Stimulated activated naive B cell treated with anti-CD40 and anti-IgM and Interleukin-4, amounts not matched to agents 10 μg/mL and 1 μg/mL and 100 μg/mL, for 72 hours (primary cell): ENCODE measurements around the gene NUP188.
A peak's percentile ranks its signal among the peaks of the same experiment; 100 is the strongest.
"Not testable (repeated sequence)": the region's sequence is repeated elsewhere in the genome, so short reads cannot be mapped to it uniquely, and the experiment has no call there.

Experiments used
- ATAC-seq, 2 donors: fragments of 150-1000 bp; cut with Tn5 transposase; replicated peaks; 2 replicates each; pipeline ENCODE4 v1.10.0; 2021; ENCODE audit warnings: moderate library complexity in 1 of 2
- DNase-seq: peaks from one replicate; pipeline ENCODE4 v3.0.0; 2021
- H3K27ac Mint-ChIP-seq: one replicate; pipeline ENCODE4 v1.8.0; 2022; ENCODE audit warnings: mild to moderate bottlenecking, mixed read lengths
- H3K27me3 Mint-ChIP-seq, 2 donors: one replicate each; pipeline ENCODE4 v1.8.0; 2022; ENCODE audit warnings: mixed read lengths in 2 of 2
- H3K36me3 Mint-ChIP-seq, 2 donors: one replicate each; pipeline ENCODE4 v1.8.0; 2022; ENCODE audit warnings: mixed read lengths in 2 of 2, mild to moderate bottlenecking in 1 of 2
- H3K4me1 Mint-ChIP-seq, 2 donors: one replicate each; pipeline ENCODE4 v1.8.0; 2022; ENCODE audit warnings: mixed read lengths in 2 of 2, mild to moderate bottlenecking in 1 of 2
- H3K4me3 Mint-ChIP-seq, 2 donors: one replicate each; pipeline ENCODE4 v1.8.0; 2022; ENCODE audit warnings: mild to moderate bottlenecking in 2 of 2, mixed read lengths in 2 of 2, moderate library complexity in 1 of 2
- H3K9me3 Mint-ChIP-seq, 2 donors: one replicate each; pipeline ENCODE4 v1.8.0; 2022; ENCODE audit warnings: mixed read lengths in 2 of 2, mild to moderate bottlenecking in 1 of 2

Gene NUP188

DNA sequence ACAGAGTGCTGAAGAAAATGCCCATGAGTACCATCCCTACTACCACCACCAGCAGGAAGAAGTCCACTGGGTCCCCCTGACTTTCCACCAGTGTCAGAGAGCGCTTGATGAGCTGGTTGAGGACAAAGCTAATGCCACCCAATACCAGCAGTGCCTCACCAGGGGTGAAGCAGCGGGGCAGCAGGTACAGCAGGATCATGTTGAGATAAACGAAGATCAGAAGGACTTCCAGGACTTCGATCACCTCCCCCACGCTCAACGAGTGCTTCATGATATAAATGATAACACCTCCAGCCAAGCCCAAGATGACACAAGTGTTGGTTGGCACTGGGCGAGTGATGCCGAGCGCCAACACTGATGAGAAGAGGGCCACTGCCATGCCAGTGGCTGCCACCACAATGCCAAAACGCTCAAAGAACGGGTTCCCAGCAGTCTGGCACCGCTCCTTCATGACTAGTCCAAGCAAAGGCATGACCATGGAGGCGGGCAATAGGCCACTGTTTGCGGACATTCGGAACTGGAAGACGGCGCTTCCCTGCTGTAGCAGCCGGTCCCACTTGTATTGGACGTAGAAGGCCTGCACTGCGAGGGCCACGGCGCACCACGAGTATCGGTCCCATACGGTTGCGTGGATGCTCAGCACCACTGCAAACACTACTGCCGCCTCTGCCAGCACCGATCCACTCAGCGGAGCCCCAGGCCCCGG, 775 bp upstream of the NUP188 start:
- H3K36me3 Mint-ChIP-seq: peaks cover 18 to 36% of the 10 kb centered on the region in 2 donors

DNA sequence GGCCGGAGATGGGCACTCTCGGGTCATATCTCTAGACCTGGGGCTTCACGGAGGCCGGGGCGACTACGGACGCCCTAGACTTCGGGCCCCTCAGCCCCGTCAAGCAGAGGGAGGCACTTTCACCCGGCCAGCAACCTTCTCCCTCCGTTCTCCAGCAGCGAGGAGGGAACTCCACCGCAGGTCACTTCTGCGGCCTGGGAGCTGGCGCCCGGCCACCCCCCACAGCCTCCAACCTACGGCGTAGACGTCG, 297 bp upstream of the NUP188 start:
- H3K27me3 Mint-ChIP-seq: no peaks in the 10 kb centered on the region
- H3K27ac Mint-ChIP-seq: peak overlapping the region; percentile 98
- H3K4me1 Mint-ChIP-seq: peaks cover 22 to 42% of the 10 kb centered on the region in 2 donors
- DNase-seq (no peak), ATAC-seq (no peak)
- peak overlapping the region; percentile 99 to 100 for H3K4me3 Mint-ChIP-seq
- H3K36me3 Mint-ChIP-seq: peaks cover 18 to 36% of the 10 kb centered on the region in 2 donors
- no peaks in the 10 kb centered on the region for H3K9me3 Mint-ChIP-seq

More for the DNA sequence above, 775 bp upstream of the NUP188 start:
- peaks cover 22 to 42% of the 10 kb centered on the region in 2 donors for H3K4me1 Mint-ChIP-seq
- H3K27ac Mint-ChIP-seq: peak overlapping the region; percentile 98
- DNase-seq: no peak
- no peaks in the 10 kb centered on the region for H3K9me3 Mint-ChIP-seq
- H3K4me3 Mint-ChIP-seq: peak overlapping the region; percentile 99 to 100
- no peaks in the 10 kb centered on the region for H3K27me3 Mint-ChIP-seq
- peak; percentile 24 to 30 for ATAC-seq

DNA sequence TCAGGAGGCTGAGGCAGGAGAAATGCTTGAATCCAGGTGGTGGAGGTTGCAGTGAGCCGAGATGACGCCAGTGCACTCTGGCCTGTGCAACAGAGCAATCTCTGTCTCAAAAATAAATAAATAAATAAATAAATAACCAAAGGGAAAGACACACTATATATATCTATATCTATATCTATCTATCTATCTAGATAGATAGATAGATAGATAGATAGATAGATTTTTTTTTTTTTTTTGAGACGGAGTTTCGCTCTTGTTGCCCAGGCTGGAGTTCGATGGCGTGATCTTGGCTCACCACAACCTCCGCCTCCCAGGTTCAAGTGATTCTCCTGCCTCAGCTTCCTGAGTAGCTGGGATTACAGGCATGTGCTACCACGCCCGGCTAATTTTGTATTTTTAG, 13.9 kb downstream of the NUP188 start:
- not testable (repeated sequence) for H3K9me3 Mint-ChIP-seq, H3K27me3 Mint-ChIP-seq, H3K4me1 Mint-ChIP-seq, H3K4me3 Mint-ChIP-seq, H3K27ac Mint-ChIP-seq, ATAC-seq, DNase-seq
- peaks cover 20 to 34% of the 10 kb centered on the region in 2 donors for H3K36me3 Mint-ChIP-seq

DNA sequence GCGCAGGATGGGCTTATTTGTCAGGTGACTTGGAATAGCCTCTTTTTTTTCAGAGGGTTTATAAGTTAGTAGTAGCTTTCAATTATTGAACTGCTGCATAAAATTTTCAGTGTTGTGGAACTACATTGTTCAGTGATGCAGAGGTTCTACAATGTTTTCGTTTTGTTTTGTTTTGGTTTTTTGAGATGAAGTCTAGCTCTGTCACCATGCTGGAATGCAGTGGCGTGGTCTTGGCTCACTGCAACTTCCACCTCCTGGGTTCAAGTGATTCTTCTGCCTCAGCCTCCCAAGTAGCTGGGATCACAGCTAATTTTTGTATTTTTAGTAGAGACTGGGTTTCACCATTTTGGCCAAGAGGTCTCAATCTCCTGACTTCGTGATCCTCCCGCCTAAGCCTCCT, 22.0 kb downstream of the NUP188 start:
- Mint-ChIP-seq H3K36me3 (peaks cover 46 to 50% of the 10 kb centered on the region in 2 donors), H3K27ac (no peak overlapping the region)
- no peak for DNase-seq

DNA sequence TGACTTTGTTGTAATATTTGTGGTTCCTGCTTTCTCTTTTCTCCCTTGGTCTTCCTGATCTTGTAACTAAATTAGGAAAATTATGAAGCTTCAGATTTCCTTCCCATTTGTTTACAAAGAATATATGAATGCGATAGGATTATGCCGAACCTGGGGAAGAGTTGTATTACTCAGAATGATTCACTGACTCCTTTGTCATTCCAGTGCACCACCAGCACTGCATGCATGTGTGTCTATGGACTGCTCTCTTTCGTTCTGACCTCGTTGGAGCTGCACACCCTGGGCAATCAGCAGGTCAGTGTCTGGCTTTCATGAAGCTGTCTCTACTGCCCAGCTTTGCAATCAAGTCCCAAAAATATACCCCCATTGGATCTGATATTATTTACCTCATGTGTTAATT, 25.5 kb downstream of the NUP188 start:
- Mint-ChIP-seq H3K36me3 (peaks cover 38 to 59% of the 10 kb centered on the region in 2 donors), H3K9me3 (no peaks in the 10 kb centered on the region), H3K27ac (no peak overlapping the region), H3K4me1 (peaks cover 0 to 2% of the 10 kb centered on the region in 2 donors), H3K4me3 (no peak overlapping the region), H3K27me3 (no peaks in the 10 kb centered on the region)
- DNase-seq (no peak), ATAC-seq (no peak)

More for the DNA sequence above, 22.0 kb downstream of the NUP188 start:
- no peak overlapping the region for H3K4me3 Mint-ChIP-seq
- H3K27me3 Mint-ChIP-seq: no peaks in the 10 kb centered on the region
- no peaks in the 10 kb centered on the region for H3K9me3 Mint-ChIP-seq
- peaks cover 0 to 4% of the 10 kb centered on the region in 2 donors for H3K4me1 Mint-ChIP-seq
- no peak for ATAC-seq

DNA sequence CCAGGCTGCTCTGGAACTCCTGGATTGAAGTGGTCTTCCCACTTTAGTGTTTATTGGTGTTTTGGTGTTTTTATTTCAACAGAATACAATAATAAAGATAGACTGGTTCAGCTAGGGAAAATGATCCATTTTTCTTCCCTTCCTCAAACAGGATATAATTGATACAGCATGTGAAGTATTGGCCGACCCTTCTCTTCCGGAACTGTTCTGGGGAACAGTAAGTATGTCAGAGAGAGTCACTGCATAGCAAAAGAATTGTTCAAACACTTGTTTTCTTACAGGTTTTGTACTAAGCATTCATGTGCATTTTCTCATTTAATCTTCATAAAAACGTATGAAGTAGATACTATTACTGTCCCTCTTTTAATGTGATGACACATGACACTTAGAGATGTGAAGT, 31.6 kb downstream of the NUP188 start:
- no peak for ATAC-seq
- Mint-ChIP-seq H3K27ac (no peak overlapping the region), H3K36me3 (peaks cover 21 to 62% of the 10 kb centered on the region in 2 donors), H3K9me3 (no peaks in the 10 kb centered on the region), H3K4me1 (no peaks in the 10 kb centered on the region), H3K4me3 (no peak overlapping the region), H3K27me3 (no peaks in the 10 kb centered on the region)
- DNase-seq: no peak

DNA sequence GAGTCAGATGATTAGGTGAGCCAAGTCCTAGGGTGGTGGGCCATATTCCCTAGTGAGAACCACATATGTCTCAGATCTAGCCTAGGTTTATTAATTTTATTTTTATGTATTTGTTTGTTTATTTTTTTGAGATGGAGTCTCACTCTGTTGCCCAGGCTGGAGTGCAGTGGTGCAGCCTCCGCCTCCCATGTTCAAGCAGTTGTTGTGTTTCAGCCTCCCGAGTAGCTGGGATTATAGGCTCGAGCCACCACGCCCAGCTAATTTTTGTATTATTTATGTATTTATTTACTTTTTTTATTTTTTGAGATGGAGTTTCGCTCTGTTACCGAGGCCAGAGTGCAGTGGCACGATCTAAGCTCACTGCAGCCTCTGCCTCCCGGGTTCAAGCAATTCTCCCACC, 36.0 kb downstream of the NUP188 start:
- Mint-ChIP-seq H3K9me3 (no peaks in the 10 kb centered on the region), H3K36me3 (peaks cover 33 to 72% of the 10 kb centered on the region in 2 donors), H3K27me3 (no peaks in the 10 kb centered on the region), H3K4me3 (no peak overlapping the region), H3K27ac (no peak overlapping the region), H3K4me1 (no peaks in the 10 kb centered on the region)
- ATAC-seq (no peak), DNase-seq (no peak)

DNA sequence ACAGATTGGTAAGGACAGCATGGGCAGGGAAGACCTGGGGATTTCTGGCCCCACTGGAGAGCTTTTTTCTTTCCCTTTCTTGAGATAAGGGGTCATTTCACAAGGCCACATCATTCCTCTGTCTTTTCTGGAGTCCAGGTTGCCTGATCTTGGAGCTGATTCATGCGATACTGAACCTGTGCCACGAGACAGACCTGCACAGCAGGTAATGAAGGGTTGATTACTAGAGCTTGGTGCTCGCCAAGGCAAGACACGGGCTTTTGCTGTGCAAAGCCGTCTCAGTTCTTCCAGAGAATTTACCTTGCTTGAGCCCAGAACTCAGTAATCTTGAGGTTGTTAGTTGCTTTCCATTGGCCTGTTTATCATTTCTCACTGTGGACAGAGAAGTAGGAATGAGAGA, 39.2 kb downstream of the NUP188 start:
- DNase-seq: no peak
- no peaks in the 10 kb centered on the region for H3K4me1 Mint-ChIP-seq
- no peak overlapping the region for H3K4me3 Mint-ChIP-seq
- ATAC-seq: no peak
- H3K27ac Mint-ChIP-seq: no peak overlapping the region
- H3K36me3 Mint-ChIP-seq: peaks cover 33 to 57% of the 10 kb centered on the region in 2 donors
- H3K27me3 Mint-ChIP-seq: no peaks in the 10 kb centered on the region
- no peaks in the 10 kb centered on the region for H3K9me3 Mint-ChIP-seq

DNA sequence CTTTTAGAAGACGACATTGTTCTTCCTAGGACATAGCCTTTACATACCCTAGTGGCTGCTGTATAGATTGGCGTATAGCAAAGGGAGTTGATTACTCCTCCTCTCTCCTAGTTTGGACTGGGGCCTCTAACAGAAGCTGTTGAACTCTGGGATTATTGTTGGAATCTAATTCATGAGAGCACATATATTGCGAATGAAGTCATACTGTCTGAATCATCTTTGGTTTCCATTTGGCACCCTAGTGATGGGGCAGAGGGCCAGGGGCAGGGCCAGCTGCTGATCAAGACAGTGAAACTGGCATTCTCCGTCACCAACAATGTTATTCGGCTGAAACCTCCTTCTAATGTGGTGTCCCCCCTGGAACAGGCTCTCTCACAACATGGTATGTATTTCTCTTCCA, 40.3 kb downstream of the NUP188 start:
- no peak for ATAC-seq
- H3K27ac Mint-ChIP-seq: no peak overlapping the region
- H3K27me3 Mint-ChIP-seq: no peaks in the 10 kb centered on the region
- no peak for DNase-seq
- H3K9me3 Mint-ChIP-seq: no peaks in the 10 kb centered on the region
- no peak overlapping the region for H3K4me3 Mint-ChIP-seq
- H3K4me1 Mint-ChIP-seq: no peaks in the 10 kb centered on the region
- peaks cover 40 to 56% of the 10 kb centered on the region in 2 donors for H3K36me3 Mint-ChIP-seq

DNA sequence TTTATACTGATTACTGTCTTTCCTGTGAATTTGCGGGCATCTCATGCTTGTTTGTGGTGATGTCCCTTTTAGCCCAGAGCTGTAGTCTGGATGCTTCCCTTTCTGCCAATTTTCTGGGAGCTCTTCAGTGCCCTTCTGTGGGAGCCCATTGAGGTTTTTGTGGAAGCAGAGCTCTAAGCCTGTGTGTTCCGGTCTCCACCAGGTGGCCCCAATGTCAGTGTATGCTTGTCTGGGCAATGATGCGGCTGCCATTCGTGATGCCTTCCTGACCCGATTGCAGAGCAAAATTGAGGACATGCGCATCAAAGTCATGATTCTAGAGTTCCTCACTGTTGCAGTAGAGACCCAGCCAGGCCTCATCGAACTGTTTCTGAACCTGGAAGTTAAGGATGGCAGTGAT, 45.5 kb downstream of the NUP188 start:
- no peak for DNase-seq
- Mint-ChIP-seq H3K4me1 (no peaks in the 10 kb centered on the region), H3K36me3 (peaks cover 50 to 57% of the 10 kb centered on the region in 2 donors), H3K4me3 (no peak overlapping the region), H3K9me3 (no peaks in the 10 kb centered on the region), H3K27me3 (no peaks in the 10 kb centered on the region), H3K27ac (no peak overlapping the region)
- no peak for ATAC-seq

DNA sequence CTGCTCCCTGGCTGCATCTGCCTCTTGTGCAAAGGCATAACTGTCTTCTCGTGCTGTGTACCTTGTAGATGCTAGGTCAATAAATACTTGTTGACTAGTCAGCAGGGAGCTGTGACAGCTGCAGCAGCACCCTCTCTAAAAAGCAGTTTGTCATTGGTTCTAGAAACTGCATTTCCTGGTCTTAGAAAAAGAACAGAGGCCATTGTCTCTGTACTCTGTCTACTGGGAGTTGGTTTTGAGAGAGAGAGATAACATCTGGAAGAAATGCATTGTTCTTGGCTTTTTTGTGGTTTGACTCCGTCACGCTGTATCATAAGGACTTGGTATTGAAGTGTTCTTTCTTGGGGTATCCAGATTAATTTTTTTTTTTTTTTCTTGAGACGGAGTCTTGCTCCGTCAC, 48.3 kb downstream of the NUP188 start:
- no peaks in the 10 kb centered on the region for H3K9me3 Mint-ChIP-seq
- no peaks in the 10 kb centered on the region for H3K27me3 Mint-ChIP-seq
- no peaks in the 10 kb centered on the region for H3K4me1 Mint-ChIP-seq
- H3K27ac Mint-ChIP-seq: no peak overlapping the region
- no peak for ATAC-seq
- DNase-seq: no peak
- H3K36me3 Mint-ChIP-seq: peaks cover 57 to 69% of the 10 kb centered on the region in 2 donors
- no peak overlapping the region for H3K4me3 Mint-ChIP-seq

DNA sequence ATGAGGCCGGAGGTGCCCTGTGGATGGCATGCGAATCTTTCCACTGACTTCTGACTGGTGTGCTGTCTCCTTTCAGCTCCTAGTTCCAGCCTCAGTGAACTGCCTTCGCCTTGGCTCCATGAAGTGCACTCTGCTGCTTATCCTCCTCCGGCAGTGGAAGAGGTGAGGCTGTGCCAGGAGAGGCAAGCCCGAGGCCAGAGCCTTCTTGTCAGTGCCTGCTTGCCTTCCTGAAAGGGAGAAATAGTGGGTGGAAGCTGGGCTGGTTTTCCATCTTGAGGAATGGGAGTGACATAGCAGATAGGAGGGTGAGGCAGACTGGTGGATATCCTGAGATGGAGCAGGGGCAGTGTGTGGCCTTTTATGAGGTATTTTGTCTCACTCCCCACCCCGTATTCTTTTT, 51.0 kb downstream of the NUP188 start:
- no peak for ATAC-seq
- Mint-ChIP-seq H3K4me3 (no peak overlapping the region), H3K9me3 (no peaks in the 10 kb centered on the region), H3K27ac (peak overlapping the region; percentile 84), H3K27me3 (no peaks in the 10 kb centered on the region), H3K36me3 (peaks cover 65 to 81% of the 10 kb centered on the region in 2 donors), H3K4me1 (no peaks in the 10 kb centered on the region)
- no peak for DNase-seq

DNA sequence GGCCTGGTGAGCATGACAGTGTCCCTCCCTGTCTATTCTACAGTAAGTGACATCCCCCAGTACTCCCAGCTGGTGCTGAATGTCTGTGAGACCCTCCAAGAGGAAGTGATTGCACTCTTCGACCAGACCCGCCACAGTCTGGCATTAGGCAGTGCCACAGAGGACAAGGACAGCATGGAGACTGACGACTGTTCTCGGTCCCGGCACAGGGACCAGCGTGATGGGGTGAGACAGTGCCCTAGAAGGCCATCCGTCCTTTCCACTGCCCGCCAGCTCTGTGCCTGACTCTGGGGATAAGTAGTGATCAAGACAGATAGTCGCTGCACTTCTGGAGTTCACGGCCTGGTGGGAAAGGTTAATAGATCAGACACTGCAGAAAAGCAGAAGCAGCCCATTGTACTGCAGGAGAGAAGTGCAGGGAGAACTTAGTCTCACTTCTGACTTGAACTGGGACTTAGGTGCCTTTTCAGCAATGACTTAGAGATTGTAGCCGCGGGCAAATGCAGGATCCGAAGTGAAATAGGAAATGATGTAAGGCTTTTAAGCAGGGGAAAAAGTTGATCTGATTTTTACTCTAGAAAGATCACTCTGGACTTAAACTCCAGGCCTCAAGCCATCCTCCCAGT, 52.2 kb downstream of the NUP188 start:
- ATAC-seq (peak; percentile 46 to 58), DNase-seq (no peak)
- H3K27me3 Mint-ChIP-seq: no peaks in the 10 kb centered on the region
- no peak overlapping the region for H3K4me3 Mint-ChIP-seq
- H3K27ac Mint-ChIP-seq: peak overlapping the region; percentile 62
- no peaks in the 10 kb centered on the region for H3K4me1 Mint-ChIP-seq
- H3K36me3 Mint-ChIP-seq: peaks cover 58 to 71% of the 10 kb centered on the region in 2 donors
- H3K9me3 Mint-ChIP-seq: no peaks in the 10 kb centered on the region

DNA sequence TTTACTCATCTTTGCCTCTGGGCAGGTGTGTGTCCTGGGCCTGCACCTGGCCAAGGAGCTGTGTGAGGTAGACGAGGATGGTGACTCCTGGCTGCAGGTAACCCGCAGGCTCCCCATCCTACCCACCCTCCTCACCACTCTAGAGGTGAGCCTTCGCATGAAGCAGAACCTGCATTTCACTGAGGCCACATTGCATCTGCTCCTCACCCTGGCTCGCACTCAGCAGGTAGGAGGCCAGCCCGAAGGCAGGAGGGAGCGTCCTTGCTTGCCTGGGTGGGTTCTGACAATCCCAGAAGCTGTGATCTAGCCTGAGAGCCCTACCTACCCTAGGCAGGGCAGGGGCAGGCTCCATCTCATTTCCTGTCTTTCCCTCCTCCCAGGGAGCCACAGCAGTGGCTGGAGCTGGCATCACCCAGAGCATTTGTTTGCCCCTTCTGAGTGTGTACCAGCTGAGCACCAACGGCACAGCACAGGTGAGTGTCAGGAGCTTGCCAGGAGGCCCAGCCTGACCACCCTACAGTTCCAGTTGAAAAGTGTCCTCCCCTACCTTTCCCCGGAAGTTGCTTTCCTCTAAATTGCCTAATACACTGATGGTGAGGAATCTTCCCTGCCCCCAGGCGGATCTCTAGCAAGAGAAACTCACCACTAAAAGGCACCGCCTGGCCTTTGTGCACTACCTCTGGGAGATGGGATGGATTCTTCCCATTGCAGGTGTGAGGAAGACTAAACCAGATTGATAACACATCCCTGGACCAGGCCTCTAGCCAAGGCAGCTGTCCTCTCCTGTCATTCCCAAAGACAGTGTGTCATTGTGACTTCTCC, 54.2 kb downstream of the NUP188 start:
- no peak for DNase-seq
- Mint-ChIP-seq H3K4me3 (no peak overlapping the region), H3K27me3 (no peaks in the 10 kb centered on the region), H3K36me3 (peaks cover 55 to 71% of the 10 kb centered on the region in 2 donors), H3K27ac (peak overlapping the region; percentile 31), H3K9me3 (no peaks in the 10 kb centered on the region), H3K4me1 (peaks cover 2 to 5% of the 10 kb centered on the region in 2 donors)
- no peak for ATAC-seq

DNA sequence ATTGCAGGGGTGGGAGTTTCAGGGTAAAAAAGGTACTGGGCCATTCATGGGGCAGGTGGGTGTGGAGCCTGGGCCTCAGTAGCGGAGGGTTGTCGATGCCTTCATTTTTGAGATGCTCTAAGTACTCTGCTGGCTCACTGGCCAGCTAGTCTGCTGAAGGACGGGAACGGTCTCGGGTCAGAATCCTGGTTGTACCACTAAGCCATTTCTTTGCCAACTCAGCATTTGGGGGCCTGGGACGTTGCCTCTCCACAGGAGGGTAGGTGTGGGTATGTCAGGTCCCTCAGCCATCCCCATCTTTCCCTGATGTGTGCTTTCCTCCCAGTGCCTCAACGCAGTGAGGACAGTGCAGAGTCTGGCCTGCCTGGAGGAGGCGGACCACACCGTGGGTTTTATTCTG, 55.5 kb downstream of the NUP188 start:
- Mint-ChIP-seq H3K27me3 (no peaks in the 10 kb centered on the region), H3K9me3 (no peaks in the 10 kb centered on the region), H3K27ac (peak overlapping the region; percentile 3), H3K4me1 (peaks cover 4 to 6% of the 10 kb centered on the region in 2 donors), H3K36me3 (peaks cover 57 to 73% of the 10 kb centered on the region in 2 donors), H3K4me3 (no peak overlapping the region)
- ATAC-seq (no peak), DNase-seq (no peak)
